A673 (cell line): Measurements from ENCODE around the gene BMAL2. TPM values are rescaled to one million over a fixed set of nuclear protein-coding genes. Genes with fewer than 3 reads are reported as not detected.

Source experiments
- BruUV-seq: library from RNA; stranded (reverse); fragments of 400-500 nt; replicated peaks from 2 replicates; lab custom pipeline; 2021; lab: Mats Ljungman, UMichigan
- CTCF ChIA-PET: fragments of 300-600 bp; sonication (Branson Sonifier 250); formaldehyde crosslinking; loops from one replicate; lab custom pipeline; 2022; ENCODE audit warnings: antibody characterized with exemption; lab: Charles Lee
- POLR2A ChIA-PET: fragments of 300-600 bp; sonication (Branson Sonifier 250); formaldehyde crosslinking; loops from one replicate; lab custom pipeline; 2022; ENCODE audit warnings: antibody characterized with exemption; ENCODE audit not compliant: low non-redundant PET; lab: Charles Lee
- DNase-seq: peaks from one replicate; pipeline ENCODE4 v3.0.0-alpha.2; 2015; ENCODE audit warnings: low spot score
- H3K27ac ChIP-seq: fragments of 200-600 bp; sonication (generic); 2 replicates; pipeline ENCODE4 v1.5.1; 2016; ENCODE audit warnings: mixed run types, low read depth, mild to moderate bottlenecking, mixed read lengths, antibody characterized with exemption, low read length; ENCODE audit not compliant: poor library complexity, severe bottlenecking
- H3K27me3 ChIP-seq: fragments of 200-600 bp; sonication (generic); replicated peaks from 2 replicates; pipeline ENCODE4 v1.6.1; 2017; ENCODE audit warnings: mixed run types, low read depth, mild to moderate bottlenecking, mixed read lengths, antibody characterized with exemption, low read length; ENCODE audit not compliant: insufficient read depth, poor library complexity
- H3K36me3 ChIP-seq: fragments of 200-600 bp; sonication (generic); 2 replicates; pipeline ENCODE4 v1.6.1; 2016; ENCODE audit warnings: mixed run types, mild to moderate bottlenecking, mixed read lengths, antibody characterized with exemption, low read length; ENCODE audit not compliant: insufficient read depth, poor library complexity, severe bottlenecking
- H3K4me1 ChIP-seq: fragments of 200-600 bp; sonication (generic); 2 replicates; pipeline ENCODE4 v1.6.1; 2017; ENCODE audit warnings: mixed run types, mild to moderate bottlenecking, mixed read lengths, antibody characterized with exemption, low read length; ENCODE audit not compliant: insufficient read depth, poor library complexity, severe bottlenecking
- H3K4me3 ChIP-seq: fragments of 200-600 bp; sonication (generic); 2 replicates; pipeline ENCODE4 v1.5.1; 2016; ENCODE audit warnings: low read depth, mixed run types, mild to moderate bottlenecking, mixed read lengths, low read length; ENCODE audit not compliant: poor library complexity, severe bottlenecking
- H3K9me3 ChIP-seq: fragments of 200-600 bp; sonication (generic); 2 replicates; pipeline ENCODE4 v1.6.1; 2016; ENCODE audit warnings: mixed run types, low read depth, mild to moderate bottlenecking, mixed read lengths, antibody characterized with exemption, low read length; ENCODE audit not compliant: poor library complexity, severe bottlenecking
- EZH2 ChIP-seq: fragments of 200-600 bp; sonication (generic); IDR thresholded peaks from 2 replicates; pipeline ENCODE4 v1.6.1; 2017; ENCODE audit warnings: borderline replicate concordance, low read depth, mild to moderate bottlenecking, mixed read lengths, antibody characterized with exemption, low read length; ENCODE audit not compliant: poor library complexity, severe bottlenecking
- intact Hi-C: fragments of 100-400 bp; cut with micrococcal nuclease; formaldehyde crosslinking; loops from one replicate; pipeline ENCODE4 v1.10.0; 2022; ENCODE audit not compliant: unreplicated experiment
- total RNA-seq: library from RNA; stranded (reverse); gene quantifications from 2 replicates; pipeline ENCODE4 v1.2.3, GENCODE V29; 2021
- TF ChIP-seq, protein P1 (sequence below): fragments of 300-800, 200-600 bp; sonication (generic); conservative IDR thresholded peaks from 2 replicates; pipeline ENCODE4 v1.5.1; 2017; ENCODE audit warnings: low read depth, mild to moderate bottlenecking, antibody characterized with exemption, low read length, moderate library complexity, mixed read lengths

Gene BMAL2
- total RNA-seq, 1 experiment from 2014 or later: 10.3 TPM

DNA sequence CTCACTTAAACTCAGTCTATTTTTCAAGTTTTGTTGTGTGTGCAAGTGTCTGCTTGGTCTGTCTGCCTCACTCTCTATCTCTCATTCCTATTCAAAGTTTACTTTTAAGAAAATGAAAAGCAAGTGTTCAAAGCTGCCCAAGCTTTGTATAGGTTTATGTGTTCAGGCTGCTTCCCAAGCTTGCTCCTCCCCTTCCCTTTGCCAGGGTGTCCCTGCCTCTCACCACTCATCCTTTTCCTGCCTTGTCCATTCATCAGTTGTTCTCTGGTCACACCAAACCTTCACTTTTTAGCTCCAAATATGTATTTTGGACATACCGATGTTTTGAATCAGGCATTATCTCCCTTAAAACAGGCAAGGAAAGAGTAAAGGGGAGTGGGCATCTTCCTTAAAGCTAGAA lies 47.2 kb upstream of the BMAL2 start:
- DNase-seq: peak; percentile 6
- CTCF ChIA-PET: no interaction called here
- POLR2A ChIA-PET: no interaction called here
- Histone ChIP-seq H3K27me3 (no peaks in the 10 kb centered on the region), H3K9me3 (no peaks in the 10 kb centered on the region), H3K27ac (no peak overlapping the region), H3K36me3 (no peaks in the 10 kb centered on the region), H3K4me1 (no peaks in the 10 kb centered on the region), H3K4me3 (no peak overlapping the region)
- intact Hi-C loops: no loop called here
- no TSS peak for BruUV-seq
- TF ChIP-seq, protein P1, sequence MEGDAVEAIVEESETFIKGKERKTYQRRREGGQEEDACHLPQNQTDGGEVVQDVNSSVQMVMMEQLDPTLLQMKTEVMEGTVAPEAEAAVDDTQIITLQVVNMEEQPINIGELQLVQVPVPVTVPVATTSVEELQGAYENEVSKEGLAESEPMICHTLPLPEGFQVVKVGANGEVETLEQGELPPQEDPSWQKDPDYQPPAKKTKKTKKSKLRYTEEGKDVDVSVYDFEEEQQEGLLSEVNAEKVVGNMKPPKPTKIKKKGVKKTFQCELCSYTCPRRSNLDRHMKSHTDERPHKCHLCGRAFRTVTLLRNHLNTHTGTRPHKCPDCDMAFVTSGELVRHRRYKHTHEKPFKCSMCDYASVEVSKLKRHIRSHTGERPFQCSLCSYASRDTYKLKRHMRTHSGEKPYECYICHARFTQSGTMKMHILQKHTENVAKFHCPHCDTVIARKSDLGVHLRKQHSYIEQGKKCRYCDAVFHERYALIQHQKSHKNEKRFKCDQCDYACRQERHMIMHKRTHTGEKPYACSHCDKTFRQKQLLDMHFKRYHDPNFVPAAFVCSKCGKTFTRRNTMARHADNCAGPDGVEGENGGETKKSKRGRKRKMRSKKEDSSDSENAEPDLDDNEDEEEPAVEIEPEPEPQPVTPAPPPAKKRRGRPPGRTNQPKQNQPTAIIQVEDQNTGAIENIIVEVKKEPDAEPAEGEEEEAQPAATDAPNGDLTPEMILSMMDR: no peak
- no peak for TF ChIP-seq EZH2

DNA sequence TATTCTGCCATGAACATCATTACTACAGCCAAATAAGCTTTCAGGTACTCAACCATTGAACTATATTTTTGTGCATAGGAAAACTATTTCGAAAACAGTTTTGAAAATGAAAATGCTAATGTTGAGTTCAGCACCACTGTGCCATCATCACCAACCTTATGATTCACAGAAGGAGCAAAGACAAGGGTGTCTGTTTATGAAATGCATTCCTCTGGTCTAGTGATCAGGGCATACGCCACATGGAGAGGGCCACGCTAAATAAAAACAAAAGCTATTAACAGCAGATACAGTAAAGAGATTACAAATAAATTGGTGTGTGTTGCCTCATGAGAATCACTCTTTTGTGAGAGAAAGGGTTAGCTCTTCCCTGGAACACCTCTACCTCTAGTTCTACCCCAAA lies 43.2 kb upstream of the BMAL2 start:
- CTCF ChIA-PET: interaction anchor here (1.1 kb wide), 1 partner anchor 274 kb away, joined by 5 read pairs; no protein-coding TSS in a partner anchor
- no peaks in the 10 kb centered on the region for H3K27me3 ChIP-seq
- no TSS peak for BruUV-seq

DNA sequence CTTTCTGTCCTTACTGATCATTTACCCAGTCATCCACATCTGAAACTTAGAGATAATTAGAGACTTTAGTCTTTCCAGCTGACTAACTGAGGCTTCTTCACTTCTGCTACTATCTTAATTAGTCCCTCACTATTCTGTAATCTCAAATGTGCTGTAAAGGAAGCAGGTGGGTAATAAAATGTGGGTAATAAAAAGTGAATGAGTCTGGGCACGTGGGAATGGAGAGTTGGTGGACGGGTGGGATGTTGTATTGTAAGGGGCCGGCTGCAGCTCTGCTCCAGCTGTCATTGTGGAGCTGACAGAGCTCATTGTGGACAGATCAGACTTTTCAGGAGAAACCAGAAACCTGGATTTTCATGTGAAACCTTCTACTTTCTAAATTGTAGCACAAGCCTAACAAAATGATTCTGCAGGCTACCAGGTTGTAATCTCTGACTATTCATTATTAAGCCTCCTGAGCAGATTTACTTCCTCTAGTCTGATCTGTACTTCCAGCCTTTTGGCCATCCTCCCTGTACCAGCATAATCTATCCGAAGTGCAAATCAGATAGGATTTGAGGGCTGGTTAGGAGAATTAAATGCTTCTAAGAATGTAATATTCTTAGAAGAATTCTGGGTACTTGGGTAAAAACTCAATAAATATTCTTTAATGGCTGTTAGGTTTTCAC lies 42.0 kb upstream of the BMAL2 start:
- TF ChIP-seq, protein P1: no peak
- no peak for TF ChIP-seq EZH2
- Histone ChIP-seq H3K27me3 (no peaks in the 10 kb centered on the region), H3K4me3 (no peak overlapping the region), H3K27ac (no peak overlapping the region), H3K9me3 (no peaks in the 10 kb centered on the region), H3K36me3 (no peaks in the 10 kb centered on the region), H3K4me1 (no peaks in the 10 kb centered on the region)
- BruUV-seq: no TSS peak
- no peak for DNase-seq
- POLR2A ChIA-PET: no interaction called here
- CTCF ChIA-PET: interaction anchor here (0.7 kb wide), 1 partner anchor 770 kb away, joined by 3 read pairs; no protein-coding TSS in a partner anchor
- intact Hi-C loops: no loop called here

More for the DNA sequence above, 43.2 kb upstream of the BMAL2 start:
- Histone ChIP-seq H3K27ac (no peak overlapping the region), H3K4me1 (no peaks in the 10 kb centered on the region), H3K4me3 (no peak overlapping the region), H3K36me3 (no peaks in the 10 kb centered on the region), H3K9me3 (no peaks in the 10 kb centered on the region)
- DNase-seq: no peak
- POLR2A ChIA-PET: no interaction called here
- intact Hi-C loops: no loop called here
- TF ChIP-seq, protein P1: no peak
- TF ChIP-seq EZH2: no peak
